Spleen (tissue), 7 donors: ENCODE results near the gene FOCAD.

Experiments used
- POLR2AphosphoS5 ChIP-seq, 3 donors: sonication (generic); formaldehyde crosslinking; IDR thresholded peaks; one replicate each; pipeline ENCODE4 v1.5.1; 2017; ENCODE audit warnings: antibody characterized with exemption in 3 of 3
- TF ChIP-seq, protein P1 (sequence below), 11 experiments: fragments of 200-600 bp in 7 of 11; fragments of 450-650 bp in 4 of 11; sonication (generic) in 4 of 11; IDR thresholded peaks in 8 of 11; conservative IDR thresholded peaks in 3 of 11; 1 replicate in 7 of 11; 2 replicates in 4 of 11; pipeline versions ENCODE4 v1.4.0 to v1.8.0; 2016 to 2021; ENCODE audit warnings: antibody characterized with exemption in 11 of 11, inconsistent platforms in 4 of 11, mild to moderate bottlenecking in 1 of 11
- donor health status: DM: no; HTN: no; CAD: no; lungs with moderate emphysema.
- donor health status: DM: no; HTN: no; CAD: no.
- donor health status: DM: no; HTN: no; CAD: no.

DNA sequence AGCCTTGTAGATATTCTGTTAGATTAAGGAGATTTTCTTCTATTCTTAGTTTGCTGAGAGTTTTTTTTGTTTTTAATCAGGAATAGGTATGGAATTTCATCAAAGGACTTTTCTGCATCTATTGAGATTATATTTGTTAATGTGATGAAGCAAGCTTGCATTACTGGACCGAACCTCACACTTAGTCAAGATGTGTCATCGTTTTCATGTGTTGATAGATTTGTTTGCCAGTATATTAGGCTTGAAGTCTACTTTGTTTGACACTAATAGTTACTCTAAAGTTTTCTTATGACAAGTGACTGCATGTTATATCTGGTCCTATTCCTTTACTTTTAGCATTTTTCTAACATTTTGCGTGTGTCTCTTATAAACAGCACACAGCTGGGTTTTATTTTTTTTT is 359.8 kb downstream of the FOCAD start:
- TF ChIP-seq, protein P1, sequence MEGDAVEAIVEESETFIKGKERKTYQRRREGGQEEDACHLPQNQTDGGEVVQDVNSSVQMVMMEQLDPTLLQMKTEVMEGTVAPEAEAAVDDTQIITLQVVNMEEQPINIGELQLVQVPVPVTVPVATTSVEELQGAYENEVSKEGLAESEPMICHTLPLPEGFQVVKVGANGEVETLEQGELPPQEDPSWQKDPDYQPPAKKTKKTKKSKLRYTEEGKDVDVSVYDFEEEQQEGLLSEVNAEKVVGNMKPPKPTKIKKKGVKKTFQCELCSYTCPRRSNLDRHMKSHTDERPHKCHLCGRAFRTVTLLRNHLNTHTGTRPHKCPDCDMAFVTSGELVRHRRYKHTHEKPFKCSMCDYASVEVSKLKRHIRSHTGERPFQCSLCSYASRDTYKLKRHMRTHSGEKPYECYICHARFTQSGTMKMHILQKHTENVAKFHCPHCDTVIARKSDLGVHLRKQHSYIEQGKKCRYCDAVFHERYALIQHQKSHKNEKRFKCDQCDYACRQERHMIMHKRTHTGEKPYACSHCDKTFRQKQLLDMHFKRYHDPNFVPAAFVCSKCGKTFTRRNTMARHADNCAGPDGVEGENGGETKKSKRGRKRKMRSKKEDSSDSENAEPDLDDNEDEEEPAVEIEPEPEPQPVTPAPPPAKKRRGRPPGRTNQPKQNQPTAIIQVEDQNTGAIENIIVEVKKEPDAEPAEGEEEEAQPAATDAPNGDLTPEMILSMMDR (IDR thresholded peaks at IDR 0.05 in 8 of 11, conservative IDR thresholded peaks at IDR 0.05 in 3 of 11) = no peak
- TF ChIP-seq POLR2AphosphoS5 (IDR thresholded peaks at IDR 0.05) = no peak
